Subcutaneous adipose tissue (tissue), 4 donors: Measurements from ENCODE around the gene AMPD2. TPM values are rescaled to one million over a fixed set of nuclear protein-coding genes. Genes with fewer than 3 reads are reported as not detected.

Source experiments
- CTCF ChIP-seq: fragments of 450-650 bp; IDR thresholded peaks from one replicate; pipeline ENCODE4 v1.5.1; 2016; ENCODE audit warnings: low read depth, mild to moderate bottlenecking, control low read depth, antibody characterized with exemption, moderate library complexity
- total RNA-seq, 4 donors: library from RNA; depleted of rRNA; stranded (reverse); fragments of >200 nt; gene quantifications; one replicate each; pipeline ENCODE4 v1.1.0, GENCODE V29; 2016

The AMPD2 gene
- total RNA-seq, 4 donors from 2014 or later: 20.2 to 27.9 (median 25.3) TPM

GRCh38 chr1:109586055-109586454, 33.6 kb upstream of the AMPD2 start:
- TF ChIP-seq CTCF: no peak

- no peak for TF ChIP-seq CTCF
Measured at GRCh38 chr1:109589177-109589576, 30.5 kb upstream of the AMPD2 start.

- TF ChIP-seq CTCF: no peak
Measured at GRCh38 chr1:109589679-109590078, 30.0 kb upstream of the AMPD2 start.

- TF ChIP-seq CTCF: no peak
Measured at GRCh38 chr1:109592916-109593315, 26.7 kb upstream of the AMPD2 start.

- TF ChIP-seq CTCF: no peak
Measured at GRCh38 chr1:109595531-109595930, 24.1 kb upstream of the AMPD2 start.

- TF ChIP-seq CTCF: no peak
Measured at GRCh38 chr1:109598156-109598555, 21.5 kb upstream of the AMPD2 start.

GRCh38 chr1:109598655-109599054, 21.0 kb upstream of the AMPD2 start:
- TF ChIP-seq CTCF: no peak
